Neuronal stem cell (in vitro differentiated cells): ENCODE results near the gene METAP1D.
"Not testable (repeated sequence)": the region's sequence is repeated elsewhere in the genome, so short reads cannot be mapped to it uniquely, and the experiment has no call there.

Experiments used
- DNase-seq: peaks from one replicate; pipeline ENCODE4 v3.0.0-alpha.2; 2013; ENCODE audit warnings: low spot score
- H2AFZ ChIP-seq: one replicate; pipeline ENCODE4 v1.6.1; 2013; ENCODE audit warnings: mild to moderate bottlenecking, low read length, inconsistent platforms
- H2AK5ac ChIP-seq: 2 replicates; pipeline ENCODE4 v1.6.1; 2013; ENCODE audit warnings: low read depth, mild to moderate bottlenecking, inconsistent platforms, low read length, moderate library complexity, mixed read lengths
- H2BK120ac ChIP-seq: 2 replicates; pipeline ENCODE4 v1.6.1; 2013; ENCODE audit warnings: low read depth, mild to moderate bottlenecking, inconsistent platforms, low read length, moderate library complexity, mixed read lengths
- H2BK12ac ChIP-seq: one replicate; pipeline ENCODE4 v1.6.1; 2013; ENCODE audit warnings: low read length, inconsistent platforms
- H2BK15ac ChIP-seq: 2 replicates; pipeline ENCODE4 v1.6.1; 2013; ENCODE audit warnings: mild to moderate bottlenecking, low read length, inconsistent platforms, mixed read lengths
- H2BK5ac ChIP-seq: one replicate; pipeline ENCODE4 v1.6.1; 2013; ENCODE audit warnings: inconsistent platforms, mild to moderate bottlenecking, low read length, moderate library complexity
- H3K14ac ChIP-seq: one replicate; pipeline ENCODE4 v1.6.1; 2013; ENCODE audit warnings: low read length, inconsistent platforms
- H3K18ac ChIP-seq: 2 replicates; pipeline ENCODE4 v1.6.1; 2013; ENCODE audit warnings: low read length, inconsistent platforms
- H3K23ac ChIP-seq: 2 replicates; pipeline ENCODE4 v1.6.1; 2013; ENCODE audit warnings: low read depth, mild to moderate bottlenecking, mixed read lengths, low read length, inconsistent platforms; ENCODE audit not compliant: poor library complexity
- H3K27ac ChIP-seq: replicated peaks from 3 replicates; pipeline ENCODE4 v1.5.1; 2013; ENCODE audit warnings: low read length, inconsistent platforms
- H3K27me3 ChIP-seq, 3 experiments: 2 replicates each; pipeline ENCODE4 v1.6.1; 2013; ENCODE audit warnings: low read length in 3 of 3, mild to moderate bottlenecking in 2 of 3, inconsistent platforms in 1 of 3, low read depth in 1 of 3, mixed read lengths in 1 of 3, moderate library complexity in 1 of 3; ENCODE audit not compliant: control insufficient read depth in 3 of 3, insufficient read depth in 3 of 3
- H3K36me3 ChIP-seq, 2 donors: replicated peaks in 1 of 2; 2 replicates each; pipeline ENCODE4 v1.6.1; 2013; ENCODE audit warnings: low read length in 2 of 2; ENCODE audit not compliant: control insufficient read depth in 2 of 2, insufficient read depth in 2 of 2
- H3K4ac ChIP-seq: 2 replicates; pipeline ENCODE4 v1.6.1; 2013; ENCODE audit warnings: inconsistent platforms, mild to moderate bottlenecking, low read length, moderate library complexity
- H3K4me1 ChIP-seq, 2 donors: 1 replicate in 1 of 2; 2 replicates in 1 of 2; pipeline ENCODE4 v1.6.1; 2013; ENCODE audit warnings: low read length in 2 of 2, low read depth in 1 of 2; ENCODE audit not compliant: control insufficient read depth in 2 of 2, insufficient read depth in 1 of 2
- H3K4me2 ChIP-seq: one replicate; pipeline ENCODE4 v1.6.1; 2013; ENCODE audit warnings: mild to moderate bottlenecking, low read length, inconsistent platforms; ENCODE audit not compliant: insufficient read depth, poor library complexity, severe bottlenecking
- H3K4me3 ChIP-seq, 2 donors: 2 replicates each; pipeline ENCODE4 v1.5.1; 2013; ENCODE audit warnings: low read length in 2 of 2, mild to moderate bottlenecking in 2 of 2, inconsistent platforms in 1 of 2, moderate library complexity in 1 of 2
- H3K79me1 ChIP-seq: one replicate; pipeline ENCODE4 v1.6.1; 2013; ENCODE audit warnings: low read depth, mild to moderate bottlenecking, inconsistent platforms, low read length, moderate library complexity
- H3K9ac ChIP-seq: one replicate; pipeline ENCODE4 v1.6.1; 2013; ENCODE audit warnings: mild to moderate bottlenecking, low read depth, low read length, inconsistent platforms; ENCODE audit not compliant: poor library complexity
- H3K9me3 ChIP-seq, 2 donors: replicated peaks in 1 of 2; 2 replicates each; pipeline versions ENCODE3 to v1.6.1; 2013; ENCODE audit warnings: low read length in 2 of 2, mild to moderate bottlenecking in 2 of 2, inconsistent platforms in 1 of 2, low read depth in 1 of 2, mixed read lengths in 1 of 2, moderate library complexity in 1 of 2; ENCODE audit not compliant: control insufficient read depth in 2 of 2, insufficient read depth in 1 of 2
- H4K8ac ChIP-seq: one replicate; pipeline ENCODE4 v1.6.1; 2013; ENCODE audit warnings: low read depth, mild to moderate bottlenecking, inconsistent platforms, low read length, moderate library complexity
- H4K91ac ChIP-seq: one replicate; pipeline ENCODE4 v1.6.1; 2013; ENCODE audit warnings: low read length, low read depth, mild to moderate bottlenecking, inconsistent platforms; ENCODE audit not compliant: poor library complexity
- WGBS, 2 donors: extraction: QIAGEN DNeasy Blood & Tissue Kit; methylation state at CpG; one replicate each; pipeline ENCODE4 v1.1.7; 2013; ENCODE audit warnings: missing lambda C conversion rate in 2 of 2, mixed read lengths in 1 of 2; ENCODE audit not compliant: insufficient read length in 2 of 2, insufficient replicate concordance in 1 of 2; ENCODE audit errors: extremely low coverage in 2 of 2; 5-methylcytosine and 5-hydroxymethylcytosine counted together

The METAP1D gene

DNA sequence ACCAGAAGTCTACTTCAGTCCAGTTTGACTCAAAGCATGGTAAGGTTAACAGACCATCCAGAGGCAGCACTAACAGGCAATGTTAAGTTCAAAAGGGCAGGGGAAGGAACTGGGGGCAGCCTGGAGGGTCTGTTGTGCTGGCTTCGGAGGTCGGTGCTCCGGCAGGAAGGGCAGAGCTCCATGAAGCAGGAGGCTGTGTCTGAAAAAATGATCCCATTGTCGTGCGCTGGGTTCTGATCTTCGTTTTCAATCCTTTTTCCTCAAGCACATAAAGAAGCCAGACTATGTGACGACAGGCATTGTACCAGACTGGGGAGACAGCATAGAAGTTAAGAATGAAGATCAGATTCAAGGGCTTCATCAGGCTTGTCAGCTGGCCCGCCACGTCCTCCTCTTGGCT, 63.7 kb downstream of the METAP1D start:
- Histone ChIP-seq H3K18ac (no peak overlapping the region), H3K27ac (no peak overlapping the region), H3K4me1 (peaks cover 0 to 9% of the 10 kb centered on the region in 2 donors), H2AFZ (no peak overlapping the region), H3K23ac (no peak overlapping the region), H3K14ac (no peak overlapping the region), H3K4ac (no peak overlapping the region), H3K79me1 (no peaks in the 10 kb centered on the region), H4K8ac (no peak overlapping the region), H2BK15ac (no peak overlapping the region), H3K4me2 (no peak overlapping the region), H2BK120ac (no peak overlapping the region), H3K36me3 (no peaks in the 10 kb centered on the region), H3K27me3 (no peaks in the 10 kb centered on the region), H4K91ac (no peak overlapping the region), H3K9ac (no peak overlapping the region), H2AK5ac (no peak overlapping the region), H2BK5ac (no peak overlapping the region), H3K4me3 (no peak overlapping the region), H2BK12ac (no peak overlapping the region), H3K9me3 (no peaks in the 10 kb centered on the region)
- DNase-seq: no peak
- WGBS, 2 donors: no CpG with 5 or more reads among the region's 9 CpGs

- Histone ChIP-seq H3K4me3 (no peak overlapping the region), H3K27me3 (no peaks in the 10 kb centered on the region), H3K9me3 (no peaks in the 10 kb centered on the region), H3K9ac (no peak overlapping the region), H3K36me3 (no peaks in the 10 kb centered on the region), H3K4me1 (peaks cover 0 to 9% of the 10 kb centered on the region in 2 donors), H3K23ac (no peak overlapping the region), H4K8ac (no peak overlapping the region), H3K4ac (no peak overlapping the region), H2BK15ac (no peak overlapping the region), H2BK120ac (no peak overlapping the region), H3K18ac (no peak overlapping the region), H3K14ac (no peak overlapping the region), H3K4me2 (no peak overlapping the region), H2AFZ (no peak overlapping the region), H4K91ac (no peak overlapping the region), H3K79me1 (no peaks in the 10 kb centered on the region), H2BK5ac (no peak overlapping the region), H2BK12ac (no peak overlapping the region), H2AK5ac (no peak overlapping the region), H3K27ac (no peak overlapping the region)
- DNase-seq: no peak
- no CpG with 5 or more reads among the region's 4 CpGs for WGBS, 2 donors
Observed at GRCh38 chr2:172065111-172065510, 65.4 kb downstream of the METAP1D start.

DNA sequence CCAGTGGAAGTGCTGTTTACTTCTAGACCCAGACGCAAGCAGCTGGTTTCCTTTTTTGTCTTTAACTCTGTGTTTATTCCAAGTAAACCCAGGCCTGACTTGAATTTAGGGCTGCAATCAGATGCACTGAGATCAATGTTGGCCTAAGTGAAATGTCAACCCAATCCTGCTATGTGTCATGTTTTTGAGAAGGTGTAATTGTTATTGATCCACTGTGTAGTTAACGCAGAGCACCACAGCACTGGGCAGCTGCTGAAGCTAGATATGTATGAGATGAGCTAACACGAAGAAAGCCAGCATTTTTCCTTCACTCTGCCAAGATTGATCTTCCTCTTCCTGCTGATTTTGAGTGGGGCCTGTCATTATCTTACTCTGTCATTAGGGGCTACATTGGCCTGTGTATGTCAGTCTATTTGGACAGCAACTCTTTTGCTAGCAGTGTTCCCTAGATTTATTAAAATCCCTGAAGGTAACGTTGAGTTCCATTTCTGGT, 66.7 kb downstream of the METAP1D start:
- no peak overlapping the region for H3K4me3 ChIP-seq
- no peak for DNase-seq
- H3K4ac ChIP-seq: no peak overlapping the region
- H3K23ac ChIP-seq: no peak overlapping the region
- no peak overlapping the region for H2BK12ac ChIP-seq
- H3K79me1 ChIP-seq: no peaks in the 10 kb centered on the region
- H3K9ac ChIP-seq: no peak overlapping the region
- no peak overlapping the region for H2AFZ ChIP-seq
- no peak overlapping the region for H3K27ac ChIP-seq
- no peak overlapping the region for H2BK15ac ChIP-seq
- no CpG with 5 or more reads among the region's 4 CpGs for WGBS, 2 donors
- no peaks in the 10 kb centered on the region for H3K9me3 ChIP-seq
- H4K91ac ChIP-seq: no peak overlapping the region
- H3K18ac ChIP-seq: no peak overlapping the region
- no peak overlapping the region for H2BK5ac ChIP-seq
- no peak overlapping the region for H3K14ac ChIP-seq
- no peak overlapping the region for H4K8ac ChIP-seq
- peaks cover 0 to under 1% (median 0%) of the 10 kb centered on the region in 3 experiments for H3K27me3 ChIP-seq
- H3K4me2 ChIP-seq: no peak overlapping the region
- H3K4me1 ChIP-seq: peaks cover 0 to 4% of the 10 kb centered on the region in 2 donors
- no peak overlapping the region for H2BK120ac ChIP-seq
- no peak overlapping the region for H2AK5ac ChIP-seq
- no peaks in the 10 kb centered on the region for H3K36me3 ChIP-seq

GRCh38 chr2:172067905-172068304, 68.2 kb downstream of the METAP1D start:
- not testable (repeated sequence) for H3K4ac ChIP-seq, H3K4me3 ChIP-seq, H3K36me3 ChIP-seq, H2BK5ac ChIP-seq, H4K8ac ChIP-seq, H3K4me2 ChIP-seq, H4K91ac ChIP-seq, H3K79me1 ChIP-seq, H2AFZ ChIP-seq, H3K9me3 ChIP-seq, H3K14ac ChIP-seq, H2BK15ac ChIP-seq, H3K18ac ChIP-seq, H3K27me3 ChIP-seq, H3K23ac ChIP-seq, H3K27ac ChIP-seq, H2BK120ac ChIP-seq, DNase-seq, H2AK5ac ChIP-seq, H2BK12ac ChIP-seq, H3K9ac ChIP-seq
- peaks cover 2 to 18% of the 10 kb centered on the region in 2 donors for H3K4me1 ChIP-seq
- WGBS, 2 donors: no CpG with 5 or more reads among the region's 4 CpGs
